ENCODE data around the gene CRP.
"Not testable (repeated sequence)": the region's sequence is repeated elsewhere in the genome, so short reads cannot be mapped to it uniquely, and the experiment has no call there.

The CRP gene, protein sequence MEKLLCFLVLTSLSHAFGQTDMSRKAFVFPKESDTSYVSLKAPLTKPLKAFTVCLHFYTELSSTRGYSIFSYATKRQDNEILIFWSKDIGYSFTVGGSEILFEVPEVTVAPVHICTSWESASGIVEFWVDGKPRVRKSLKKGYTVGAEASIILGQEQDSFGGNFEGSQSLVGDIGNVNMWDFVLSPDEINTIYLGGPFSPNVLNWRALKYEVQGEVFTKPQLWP

DNA sequence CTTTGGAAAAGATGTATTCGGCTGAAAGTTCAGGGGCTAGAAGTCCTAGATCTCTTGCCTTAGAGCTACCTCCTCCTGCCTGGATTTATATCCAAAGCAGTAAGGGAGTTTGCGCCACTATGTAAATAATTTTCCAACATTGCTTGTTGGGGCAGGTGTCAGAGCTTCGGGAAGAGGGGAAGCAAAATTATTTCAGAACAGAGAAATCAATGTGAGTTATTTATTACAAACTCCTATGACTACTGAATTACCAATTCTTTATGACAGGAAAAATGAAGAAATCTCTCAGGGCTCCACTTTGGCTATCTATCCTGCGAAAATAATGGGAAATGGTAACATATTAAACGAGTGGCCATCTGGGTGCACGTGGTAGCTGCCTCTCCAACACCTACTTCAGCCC is at the start of gene CRP:
Gene CRP, minus strand, starts transcription at position 61 of the 400 bp plus-strand sequence. CDS start 104 bp downstream, outside the sequence.
- DNase-seq (ENCODE audit: low read depth): no peak

DNA sequence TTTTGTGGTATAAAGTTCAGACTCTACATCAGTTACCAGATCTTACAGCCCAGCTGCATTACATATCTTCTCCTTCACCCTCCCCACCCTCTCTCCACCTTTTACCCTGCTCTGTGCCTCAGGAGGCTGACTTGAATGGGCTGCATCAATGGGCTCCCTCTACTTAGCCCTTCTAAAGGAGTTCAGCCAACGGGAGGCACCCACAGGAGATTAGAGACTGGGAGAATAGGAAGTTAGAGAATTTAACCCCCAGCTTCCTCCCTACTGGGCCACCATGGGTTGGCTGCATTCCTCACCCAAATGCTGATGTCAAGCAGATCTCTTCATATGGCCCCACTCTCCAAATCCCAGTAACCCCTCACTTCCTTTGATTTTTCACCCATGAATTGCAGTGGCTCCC is 49.3 kb upstream of the CRP start:
- no peak for DNase-seq (ENCODE audit: low read depth)

DNA sequence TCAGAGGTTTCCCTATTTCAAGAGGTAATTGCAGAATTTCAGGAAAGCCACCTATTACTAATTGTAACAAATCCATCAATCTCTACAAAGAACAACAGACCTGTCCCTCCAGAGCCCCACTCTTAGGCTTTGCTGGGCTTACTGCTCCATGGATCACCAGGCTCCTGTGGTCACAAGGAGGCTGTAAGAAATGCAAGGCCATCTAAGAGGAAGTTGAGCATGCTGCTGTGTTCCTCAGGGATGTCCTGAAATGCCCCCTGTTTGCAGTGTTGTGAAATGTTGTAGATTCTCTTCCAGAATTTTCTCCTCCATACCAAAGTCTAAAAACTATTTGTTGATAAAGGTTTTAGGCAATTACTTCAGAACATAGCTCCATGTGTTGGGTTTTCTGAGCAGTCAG is 42.0 kb upstream of the CRP start:
- DNase-seq (ENCODE audit: low read depth): no peak

DNA sequence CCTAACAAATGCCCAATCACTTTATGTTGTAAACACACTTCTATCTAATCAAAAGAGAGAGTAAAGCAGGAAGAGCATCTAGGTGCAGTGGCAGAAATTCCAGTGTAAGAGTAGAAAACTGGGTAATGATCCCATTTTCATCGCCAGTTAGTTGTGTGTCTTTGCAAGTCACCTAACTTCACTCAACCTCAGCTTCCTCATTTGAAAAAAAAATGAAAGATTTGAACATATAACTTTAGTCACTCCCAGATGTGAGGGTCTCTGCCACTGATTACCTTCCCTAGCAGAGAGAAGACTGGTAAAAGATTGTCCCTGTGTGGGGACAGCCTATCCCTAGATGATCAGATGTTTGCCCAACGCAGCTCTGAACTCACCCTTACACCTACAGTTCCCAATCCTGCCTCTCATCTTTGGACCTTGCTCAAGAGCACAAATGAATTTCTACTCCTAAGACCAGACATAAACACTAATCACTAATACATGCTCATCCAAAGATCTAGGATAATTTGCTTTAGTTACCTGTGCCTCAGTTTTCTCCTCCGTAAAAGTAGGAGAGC is 41.1 kb upstream of the CRP start:
- no peak for DNase-seq (ENCODE audit: low read depth)

DNA sequence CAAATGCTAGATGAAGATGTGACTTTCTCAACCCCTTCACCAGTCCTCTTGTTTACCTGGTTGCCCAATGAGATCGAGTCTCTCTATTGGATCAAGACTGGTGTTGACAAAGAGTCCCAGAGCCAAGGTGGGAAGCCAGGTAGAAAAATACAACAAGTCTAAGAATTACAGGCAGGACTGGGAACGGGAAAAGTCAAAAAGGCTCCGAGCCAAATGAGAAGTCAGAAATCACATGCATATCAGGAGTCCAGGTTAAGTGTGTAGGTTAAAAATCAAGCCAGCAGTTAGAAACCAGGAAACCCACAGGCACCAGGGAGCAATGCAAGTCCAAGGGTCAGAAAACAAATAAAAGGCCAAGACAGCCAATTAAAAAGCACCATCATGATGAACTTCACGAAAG is 39.0 kb upstream of the CRP start:
- DNase-seq (ENCODE audit: low read depth): no peak

DNA sequence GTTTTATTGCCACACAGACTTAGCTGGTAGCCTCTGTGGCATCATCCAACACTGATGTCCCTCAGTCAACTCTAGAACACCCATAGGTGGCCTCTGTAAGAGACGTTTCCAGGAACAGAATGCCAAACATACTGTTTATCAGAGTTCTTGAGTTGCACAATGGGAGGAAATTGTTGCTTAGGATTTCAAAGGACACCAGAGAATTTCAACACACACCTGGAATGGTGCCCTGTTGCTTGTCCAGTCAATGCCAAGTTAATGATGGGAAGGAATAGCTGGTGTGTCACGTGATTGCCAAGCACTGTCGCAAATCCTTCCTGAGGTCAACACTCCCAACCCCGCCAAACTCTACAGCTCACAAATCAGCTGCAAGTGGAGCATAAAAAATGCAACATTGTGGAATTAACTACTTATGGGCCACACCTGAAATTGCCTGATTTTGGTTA is 37.8 kb upstream of the CRP start:
- DNase-seq (ENCODE audit: low read depth): no peak

DNA sequence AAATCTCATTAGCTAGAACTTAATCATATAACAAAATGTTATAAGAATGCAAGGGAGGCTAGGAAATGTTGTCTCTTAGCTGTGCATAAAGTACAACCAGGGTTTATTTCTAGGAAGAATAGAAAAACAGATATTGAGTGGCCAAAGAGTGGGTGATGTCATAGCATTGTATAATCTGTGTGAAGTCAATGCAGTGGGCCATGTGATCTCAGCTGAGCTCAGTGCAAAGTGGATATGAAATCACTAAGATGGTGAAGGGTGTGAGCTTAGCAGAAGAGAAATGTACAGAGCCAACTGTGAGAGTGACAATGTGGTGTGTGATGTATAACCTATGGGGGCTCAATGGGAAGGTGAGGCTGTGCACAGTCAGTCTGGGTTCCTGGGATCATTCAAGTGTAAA is 36.6 kb upstream of the CRP start:
- DNase-seq (ENCODE audit: low read depth): no peak

DNA sequence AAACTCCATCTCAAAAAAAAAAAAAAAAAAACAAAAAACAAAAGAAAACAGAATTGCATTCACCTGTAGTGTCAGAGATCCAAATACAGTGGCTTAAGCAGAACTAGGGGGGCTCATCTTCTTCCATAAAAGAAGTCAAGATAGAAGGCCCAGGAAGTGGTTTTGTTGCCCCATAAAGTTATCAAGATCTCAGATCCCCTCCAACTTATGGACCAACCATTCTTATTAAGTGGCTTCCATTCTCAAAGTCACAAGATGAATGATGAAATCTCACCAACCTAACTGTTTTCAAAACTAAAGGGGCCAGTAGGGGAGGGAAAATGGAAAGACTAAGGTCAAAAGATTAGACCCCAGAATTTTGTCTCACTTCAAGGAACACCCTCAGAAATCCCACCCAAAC is 36.2 kb upstream of the CRP start:
- no peak for DNase-seq (ENCODE audit: low read depth)

DNA sequence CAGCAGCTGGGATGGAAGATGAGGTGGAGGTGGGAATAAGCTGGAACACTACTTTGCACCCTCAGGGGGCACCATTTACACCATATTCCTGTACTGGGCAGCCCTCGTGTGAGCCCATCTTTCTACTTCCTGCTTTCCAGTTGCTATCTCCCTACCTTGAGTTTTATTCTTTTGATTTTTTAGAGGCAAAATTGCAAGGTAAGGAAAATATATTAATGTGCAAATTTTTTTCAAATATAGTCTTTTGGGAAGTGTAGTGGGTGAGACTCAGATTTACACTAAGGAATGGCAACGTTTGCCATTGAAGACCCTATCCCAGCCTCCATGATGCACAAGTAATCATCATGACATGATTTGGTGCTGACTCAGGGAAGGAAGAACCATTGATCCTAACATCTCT is 35.2 kb upstream of the CRP start:
- no peak for DNase-seq (ENCODE audit: low read depth)

DNA sequence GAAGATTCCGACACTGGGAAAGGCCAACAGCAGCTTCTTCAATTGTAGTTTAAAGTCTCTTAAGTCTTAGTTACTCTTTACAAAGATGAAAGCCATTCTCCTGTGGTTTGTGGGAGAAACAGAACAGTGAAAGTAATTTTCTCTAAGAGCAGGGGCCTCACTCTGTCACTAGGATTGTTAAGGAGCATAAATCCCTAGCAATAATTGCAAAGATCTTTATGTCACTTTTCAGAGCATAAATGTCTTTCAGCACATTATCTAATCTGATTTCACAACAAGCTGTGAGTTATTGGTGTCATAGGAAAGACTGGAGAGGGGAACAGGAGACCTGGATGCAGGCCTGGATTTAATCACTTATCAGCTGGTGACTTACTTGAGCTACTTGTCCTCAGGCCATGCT is 34.0 kb upstream of the CRP start:
- no peak for DNase-seq (ENCODE audit: low read depth)

DNA sequence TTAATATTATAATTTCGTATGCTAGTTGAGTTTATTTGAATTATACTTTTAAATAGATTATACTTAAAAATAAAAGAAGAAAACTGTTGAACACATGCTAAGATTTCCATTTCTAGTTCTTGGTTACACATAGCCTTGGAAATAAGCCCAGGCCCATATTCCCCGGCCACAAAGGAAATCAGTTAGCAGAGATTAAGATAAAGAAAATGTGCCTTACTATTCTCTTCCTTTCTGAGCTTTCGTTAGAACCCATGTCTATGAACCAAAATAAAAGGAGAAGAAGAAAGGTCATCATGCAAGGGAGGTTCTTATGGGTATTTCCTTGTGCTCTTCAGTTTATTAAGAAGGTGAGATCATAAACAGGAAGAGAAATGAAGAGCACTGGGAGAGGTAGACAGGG is 32.3 kb upstream of the CRP start:
- DNase-seq (ENCODE audit: low read depth): no peak

DNA sequence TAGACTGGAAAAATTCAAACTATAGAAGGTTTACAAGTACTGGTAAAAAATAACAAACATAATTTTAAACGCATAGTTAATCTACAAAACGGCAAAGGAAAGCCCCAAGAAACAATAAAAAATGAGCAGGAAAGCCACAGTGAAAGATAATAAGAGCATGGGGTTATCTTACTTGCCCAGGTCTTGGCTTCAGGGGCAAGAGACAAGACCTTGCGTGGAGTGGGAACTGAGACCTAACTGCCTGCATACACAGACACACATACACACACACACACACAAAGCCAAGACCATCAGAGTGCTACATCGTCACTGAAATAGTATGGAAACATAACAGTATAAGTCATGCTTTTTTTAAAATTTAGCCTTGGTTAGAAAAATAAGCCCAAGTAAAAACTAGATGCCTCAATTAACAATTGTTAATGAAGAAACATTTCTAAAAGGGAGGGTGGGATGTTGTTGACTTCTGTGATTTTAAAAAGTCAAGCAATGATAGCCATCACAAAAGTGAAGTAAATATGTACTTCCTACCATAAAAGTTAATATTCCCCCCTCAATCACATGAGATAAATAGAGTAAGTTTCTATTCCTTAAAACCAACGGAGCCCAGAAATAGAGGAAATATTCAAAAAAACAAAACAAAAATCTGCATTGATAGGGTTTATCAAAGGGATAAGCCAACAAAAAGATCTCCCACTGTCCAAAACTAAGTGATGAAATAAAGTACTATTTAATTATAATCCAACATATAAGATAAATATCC is 29.4 kb upstream of the CRP start:
- DNase-seq (ENCODE audit: low read depth): no peak

DNA sequence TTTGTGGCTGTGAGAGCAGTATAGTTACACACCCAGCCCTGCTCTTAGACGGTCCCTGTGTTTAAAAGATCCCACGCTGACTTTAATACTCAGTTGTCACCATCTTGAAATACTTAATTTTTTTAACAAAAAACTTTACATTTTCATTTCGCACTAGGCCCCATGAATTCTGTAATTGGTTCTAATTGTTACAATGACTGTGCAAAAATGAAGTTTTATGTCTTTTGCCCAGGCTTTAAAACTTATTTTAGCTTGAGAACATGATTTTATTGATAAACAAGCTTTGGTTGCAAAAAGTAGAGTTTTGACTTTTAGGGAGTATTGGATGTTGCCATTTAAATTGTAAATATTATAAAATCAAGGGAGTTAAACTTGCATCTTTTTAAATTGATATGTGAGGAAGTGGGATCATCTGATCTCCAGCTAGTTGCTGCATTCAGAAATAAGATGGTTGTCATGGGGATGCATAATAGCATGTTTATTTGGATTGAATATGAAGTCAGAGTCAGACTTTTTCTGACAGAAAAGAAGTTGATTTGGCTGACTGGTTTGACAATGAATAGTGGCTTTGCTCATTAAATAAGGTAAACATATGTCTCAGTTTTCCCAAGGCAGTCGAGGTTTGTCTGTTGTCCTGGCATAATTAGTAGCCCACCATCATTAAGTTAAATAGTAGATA is 23.0 kb upstream of the CRP start:
- no peak for DNase-seq (ENCODE audit: low read depth)

DNA sequence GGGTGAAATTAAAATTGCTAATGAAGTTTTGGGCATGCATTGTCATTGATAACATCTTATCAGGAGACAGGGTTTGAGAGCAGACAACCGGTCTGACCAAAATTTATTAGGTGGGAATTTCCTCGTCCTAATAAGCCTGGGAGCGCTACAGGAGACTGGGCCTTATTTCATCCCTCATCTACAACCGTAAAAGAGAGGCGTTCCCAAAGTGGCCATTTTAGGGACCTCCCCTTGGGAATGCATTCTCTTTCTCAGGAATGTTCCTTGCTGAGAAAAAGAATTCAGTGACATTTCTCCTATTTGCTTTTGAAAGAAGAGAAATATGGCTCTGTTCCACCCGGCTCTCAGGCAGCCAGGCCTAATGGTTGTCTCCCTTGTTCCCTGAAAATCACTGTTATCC is 8.8 kb upstream of the CRP start:
- DNase-seq (ENCODE audit: low read depth): not testable (repeated sequence)

DNA sequence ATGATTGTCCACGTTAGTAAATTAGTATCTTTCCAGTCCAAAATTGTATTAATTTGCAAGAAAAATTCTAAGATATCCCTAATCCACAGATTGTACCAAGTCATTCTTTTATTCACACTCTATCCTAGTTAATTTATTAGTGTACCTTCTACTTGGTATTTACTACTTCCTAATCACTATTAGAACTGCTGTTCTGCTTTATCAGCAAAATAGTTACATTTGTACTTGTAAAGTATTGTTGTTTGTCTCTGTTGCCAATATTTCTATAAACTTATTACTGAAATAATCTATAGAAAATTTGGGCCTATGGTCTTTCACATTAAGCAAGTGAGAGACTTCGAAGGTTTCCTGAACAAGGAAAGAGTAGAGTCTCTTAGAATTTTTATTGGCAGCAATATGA is 5.6 kb upstream of the CRP start:
- no peak for DNase-seq (ENCODE audit: low read depth)

DNA sequence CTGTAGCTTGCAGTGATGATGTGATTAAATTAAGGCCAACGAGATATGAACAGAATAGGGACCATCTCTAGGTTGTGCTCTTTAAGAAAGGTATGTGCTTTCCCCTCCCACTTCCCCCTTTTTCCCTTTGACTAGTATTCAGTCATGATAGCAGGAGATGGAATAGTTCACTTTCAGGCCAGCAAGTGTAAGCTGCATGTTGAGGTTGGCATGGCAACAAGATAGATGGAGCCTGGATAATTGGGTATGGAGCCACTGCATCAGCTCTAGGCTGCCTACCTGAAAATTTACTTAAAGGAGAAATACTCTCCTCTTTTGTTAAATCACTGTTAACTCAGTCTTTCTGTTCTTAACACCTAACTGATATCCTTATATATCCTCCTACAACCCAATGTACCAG is 1.5 kb upstream of the CRP start:
- DNase-seq (ENCODE audit: low read depth): no peak

DNA sequence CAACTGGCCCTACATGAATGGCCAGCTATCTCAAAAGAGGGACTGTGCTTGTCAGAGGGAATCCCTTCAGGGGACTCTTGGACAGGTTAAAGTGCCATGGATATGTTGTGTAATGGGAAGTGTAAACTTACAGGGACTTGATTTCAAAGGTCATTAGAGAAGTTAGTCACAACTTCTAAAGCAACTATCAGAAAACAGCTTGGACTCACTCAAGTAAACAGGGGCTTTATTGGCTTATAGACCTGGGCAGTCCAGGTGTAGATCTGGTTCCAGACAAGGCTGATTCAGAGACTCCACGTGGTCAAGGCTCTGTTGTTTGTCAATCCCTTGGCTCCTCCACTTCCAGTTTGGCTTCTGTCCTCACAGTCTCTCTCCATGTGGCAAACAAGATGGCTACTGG is 2.3 kb downstream of the CRP start:
- DNase-seq (ENCODE audit: low read depth): no peak

DNA sequence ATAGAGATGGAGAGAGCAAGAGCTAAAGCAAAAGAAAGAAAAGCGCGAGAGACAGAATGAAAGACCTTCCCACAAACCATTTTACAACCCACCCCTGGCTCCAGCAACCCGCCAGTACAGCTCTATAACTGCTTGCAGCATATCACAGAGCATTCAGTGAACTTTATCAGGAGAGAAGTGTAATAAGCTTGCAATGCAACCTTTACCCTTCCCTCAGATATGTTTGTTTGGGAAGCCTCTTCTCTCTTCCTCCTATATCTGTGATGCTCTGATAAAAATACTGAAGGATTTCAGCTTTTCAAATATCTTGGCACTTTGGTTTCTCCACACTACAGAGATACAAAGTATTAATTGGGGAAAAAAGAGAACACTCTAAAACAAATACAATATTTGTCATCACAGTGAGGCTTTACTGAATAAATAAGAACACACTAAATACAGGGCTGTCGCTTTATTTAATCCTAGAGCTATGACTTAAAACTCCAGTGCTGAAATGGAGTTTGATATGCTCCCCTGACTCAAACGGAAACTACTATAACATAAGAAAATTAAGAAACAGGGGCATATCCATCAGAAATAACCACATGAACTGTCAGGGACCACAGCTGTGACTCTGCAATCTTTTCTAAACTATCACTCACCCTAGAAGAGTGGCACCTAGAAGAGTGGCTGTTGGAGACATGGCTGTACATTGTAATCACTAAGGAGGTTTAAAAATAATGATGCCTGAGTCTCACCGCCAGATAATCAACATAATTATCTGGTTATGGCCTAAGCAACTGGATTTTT is 6.7 kb downstream of the CRP start:
- DNase-seq (ENCODE audit: low read depth): no peak

DNA sequence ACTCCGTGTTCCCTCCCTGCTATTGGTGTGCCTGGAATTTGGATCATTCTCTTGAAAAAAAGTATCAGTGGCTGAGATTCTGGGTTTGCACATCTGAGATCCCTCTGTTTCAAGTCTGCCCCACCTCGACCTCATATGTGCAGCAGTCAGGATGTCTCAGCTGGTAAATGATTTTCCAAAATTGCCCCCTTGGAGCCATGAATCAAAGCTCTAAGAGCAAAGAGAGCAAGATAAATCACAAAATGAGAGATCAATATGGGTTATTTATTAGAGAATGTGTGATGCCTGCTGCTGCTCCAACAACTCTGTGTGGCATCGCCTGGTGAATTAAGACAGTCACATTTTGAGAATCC is 8.5 kb downstream of the CRP start:
- no peak for DNase-seq (ENCODE audit: low read depth)

DNA sequence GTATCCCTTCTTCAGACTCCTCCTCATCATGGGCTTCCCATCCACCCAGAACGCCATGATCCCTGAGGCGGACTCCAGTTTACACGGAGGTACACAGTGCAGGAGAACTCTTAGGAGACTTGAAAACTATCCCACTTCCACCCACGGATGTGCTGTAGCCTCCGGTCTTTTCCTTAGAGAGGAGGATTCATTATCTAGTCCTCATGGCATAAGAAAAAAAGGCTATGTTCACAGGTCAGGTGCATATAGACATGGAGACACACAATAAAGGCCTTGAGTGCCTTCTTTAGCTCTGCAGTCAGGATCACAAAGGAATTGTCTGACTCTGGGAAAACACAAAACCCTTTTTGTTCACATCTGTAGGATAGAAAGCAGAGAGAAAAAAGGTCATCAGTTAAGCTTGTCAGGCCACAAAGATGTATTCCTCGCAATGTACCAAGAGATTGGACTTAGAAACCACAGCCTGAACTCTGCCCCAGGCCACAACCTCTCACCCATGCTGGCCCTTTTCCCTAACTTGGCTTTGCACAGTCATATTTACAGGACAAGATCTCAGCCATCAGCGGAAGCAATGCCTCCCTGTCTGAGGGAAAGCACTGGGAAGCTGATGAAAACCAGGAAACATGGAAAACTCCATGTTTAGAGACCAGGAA is 9.0 kb downstream of the CRP start:
- DNase-seq (ENCODE audit: low read depth): no peak

DNA sequence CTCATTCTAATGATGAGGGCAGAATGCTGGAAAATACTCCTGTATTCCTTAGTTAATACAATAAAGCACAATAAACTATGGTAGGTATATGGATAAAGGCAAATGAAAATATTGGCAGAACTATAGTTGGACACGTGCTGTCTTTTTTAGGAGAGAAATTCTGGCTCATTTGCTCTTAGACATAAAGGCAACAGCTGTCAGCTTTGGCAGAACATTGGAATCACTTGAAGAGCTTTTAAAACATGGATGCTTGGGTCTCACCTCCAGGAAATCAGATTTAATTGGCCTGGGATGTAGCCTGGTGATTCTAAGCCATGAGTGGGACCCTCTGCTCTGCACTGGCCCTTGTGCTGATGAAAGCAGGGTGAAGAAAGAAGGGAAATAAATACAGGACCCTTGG is 9.9 kb downstream of the CRP start:
- no peak for DNase-seq (ENCODE audit: low read depth)

DNA sequence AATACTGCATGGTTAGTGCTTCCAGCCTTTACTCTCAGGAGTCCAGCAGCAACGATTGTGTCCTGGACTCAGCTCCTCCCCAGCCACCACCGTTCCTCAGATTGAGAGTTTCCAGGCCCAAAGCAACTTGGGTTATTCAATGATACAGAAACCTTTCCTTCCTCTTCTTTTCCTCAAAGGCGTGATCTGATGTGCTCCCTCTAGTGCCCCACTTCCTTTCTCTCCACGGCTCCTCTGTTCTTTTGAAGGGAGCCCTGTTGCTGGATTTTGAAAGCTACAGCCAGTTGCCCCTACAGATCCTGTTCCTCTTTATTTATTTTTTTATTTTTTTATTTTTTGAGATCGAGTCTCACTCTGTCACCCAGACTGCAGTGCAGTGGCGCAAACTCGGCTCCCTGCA is 14.1 kb downstream of the CRP start:
- no peak for DNase-seq (ENCODE audit: low read depth)

Measured in activated T-cell treated with anti-CD3 and anti-CD28 coated beads for 48 hours (primary cell).